C4-2B (cell line): ENCODE measurements around the gene SORL1.

Experiments
- ZFX ChIP-seq: fragments of 450-650 bp; IDR thresholded peaks from 2 replicates; pipeline ENCODE4 v1.6.1; 2017
- TF ChIP-seq, protein P1 (sequence below): fragments of 450-650 bp; conservative IDR thresholded peaks from 2 replicates; pipeline ENCODE4 v1.5.1; 2017; ENCODE audit warnings: mild to moderate bottlenecking

DNA sequence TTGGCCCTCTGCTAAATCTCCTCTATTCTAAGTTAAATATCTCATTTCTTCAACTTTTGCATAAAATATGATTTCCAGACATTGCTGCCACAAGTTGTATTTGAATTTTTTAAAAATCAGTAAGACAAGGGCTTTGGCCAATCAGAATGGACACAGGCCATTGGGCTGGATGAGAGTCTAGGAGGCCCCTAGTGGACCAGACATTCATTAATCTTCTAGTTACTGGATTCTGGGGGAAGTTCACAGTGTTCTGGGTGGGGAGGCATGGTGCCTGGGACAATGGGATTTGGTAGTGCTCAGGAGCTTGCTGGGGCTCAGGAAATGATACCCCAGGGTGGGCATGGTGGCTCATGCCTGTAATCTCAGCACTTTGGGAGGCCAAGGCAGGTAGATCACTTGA is 12.4 kb upstream of the SORL1 start:
- TF ChIP-seq, protein P1, sequence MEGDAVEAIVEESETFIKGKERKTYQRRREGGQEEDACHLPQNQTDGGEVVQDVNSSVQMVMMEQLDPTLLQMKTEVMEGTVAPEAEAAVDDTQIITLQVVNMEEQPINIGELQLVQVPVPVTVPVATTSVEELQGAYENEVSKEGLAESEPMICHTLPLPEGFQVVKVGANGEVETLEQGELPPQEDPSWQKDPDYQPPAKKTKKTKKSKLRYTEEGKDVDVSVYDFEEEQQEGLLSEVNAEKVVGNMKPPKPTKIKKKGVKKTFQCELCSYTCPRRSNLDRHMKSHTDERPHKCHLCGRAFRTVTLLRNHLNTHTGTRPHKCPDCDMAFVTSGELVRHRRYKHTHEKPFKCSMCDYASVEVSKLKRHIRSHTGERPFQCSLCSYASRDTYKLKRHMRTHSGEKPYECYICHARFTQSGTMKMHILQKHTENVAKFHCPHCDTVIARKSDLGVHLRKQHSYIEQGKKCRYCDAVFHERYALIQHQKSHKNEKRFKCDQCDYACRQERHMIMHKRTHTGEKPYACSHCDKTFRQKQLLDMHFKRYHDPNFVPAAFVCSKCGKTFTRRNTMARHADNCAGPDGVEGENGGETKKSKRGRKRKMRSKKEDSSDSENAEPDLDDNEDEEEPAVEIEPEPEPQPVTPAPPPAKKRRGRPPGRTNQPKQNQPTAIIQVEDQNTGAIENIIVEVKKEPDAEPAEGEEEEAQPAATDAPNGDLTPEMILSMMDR = no peak; the same call in 1 of the 2 replicates
- no peak for TF ChIP-seq ZFX
